RWPE2 (cell line): ENCODE data around the gene KRT222.

Experiments
- ATAC-seq: fragments of 200-7000 bp; cut with Tn5 transposase; 3 replicates; pipeline ENCODE4 v1.9.1; 2021; ENCODE audit warnings: low read depth
- DNase-seq: peaks from one replicate; pipeline ENCODE4 v3.0.0-alpha.2; 2020; ENCODE audit warnings: low spot score
- H3K27ac ChIP-seq: fragments of 450-650 bp; 2 replicates; pipeline ENCODE4 v1.5.1; 2017; ENCODE audit warnings: mild to moderate bottlenecking; ENCODE audit not compliant: poor library complexity, severe bottlenecking
- H3K27me3 ChIP-seq: fragments of 250-450 bp; sonication (Bioruptor Pico); 2 replicates; pipeline ENCODE4 v1.5.1; 2021; ENCODE audit warnings: mild to moderate bottlenecking, moderate library complexity; ENCODE audit not compliant: insufficient read depth, poor library complexity, severe bottlenecking
- H3K36me3 ChIP-seq: fragments of 250-450 bp; sonication (Bioruptor Pico); 2 replicates; pipeline ENCODE4 v1.5.1; 2020; ENCODE audit warnings: low read depth, mild to moderate bottlenecking, moderate library complexity
- H3K4me1 ChIP-seq: fragments of 250-450 bp; sonication (Bioruptor Pico); 2 replicates; pipeline ENCODE4 v1.5.1; 2021; ENCODE audit warnings: mild to moderate bottlenecking, moderate library complexity; ENCODE audit not compliant: insufficient read depth, poor library complexity, severe bottlenecking
- H3K4me3 ChIP-seq: fragments of 250-450 bp; sonication (Bioruptor Pico); 2 replicates; pipeline ENCODE4 v1.5.1; 2021; ENCODE audit warnings: mild to moderate bottlenecking, moderate library complexity; ENCODE audit not compliant: severe bottlenecking
- H3K9me3 ChIP-seq: fragments of 250-450 bp; sonication (Bioruptor Pico); 2 replicates; pipeline ENCODE4 v1.5.1; 2021; ENCODE audit warnings: mild to moderate bottlenecking, moderate library complexity; ENCODE audit not compliant: severe bottlenecking
- TF ChIP-seq, protein P1 (sequence below): fragments of 450-650 bp; IDR thresholded peaks from one replicate; pipeline ENCODE4 v1.5.1; 2017; ENCODE audit warnings: mild to moderate bottlenecking, moderate library complexity; ENCODE audit not compliant: poor library complexity, severe bottlenecking

The KRT222 gene

DNA sequence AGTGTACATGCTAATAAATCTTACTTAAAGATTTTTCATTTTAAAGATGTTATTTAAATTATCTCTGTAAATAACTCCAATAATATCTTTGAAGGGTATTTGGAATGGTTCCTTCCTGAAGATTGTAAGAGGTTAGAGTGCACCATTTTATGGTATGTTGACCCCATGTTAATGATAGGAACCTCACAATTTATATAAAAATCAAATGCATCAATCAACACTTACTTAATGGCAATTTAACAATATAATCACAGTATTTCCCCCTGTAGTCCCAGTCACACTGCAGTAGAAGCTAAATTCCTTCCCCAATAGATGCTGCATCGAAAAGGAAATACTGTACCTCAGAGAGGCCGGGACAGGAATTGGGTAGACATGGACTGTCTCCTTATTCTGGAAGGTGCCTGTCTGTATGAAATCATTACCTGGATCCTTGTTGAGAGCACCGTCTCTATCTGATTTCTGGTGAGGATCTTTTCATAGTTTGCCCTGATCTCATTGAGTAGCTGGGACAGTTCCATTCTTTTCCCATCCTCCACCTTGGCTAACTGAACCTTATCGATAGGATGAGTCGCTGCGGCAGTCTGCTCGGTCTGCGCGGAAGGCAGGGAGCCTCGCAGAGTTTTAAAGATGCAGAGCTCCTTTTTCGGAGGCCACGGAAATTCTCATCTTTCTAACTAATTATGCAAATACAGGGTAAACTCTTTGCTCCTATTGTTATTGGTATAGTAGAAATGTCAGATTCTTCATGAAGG lies at the start of gene KRT222:
Gene KRT222, minus strand, starts transcription at position 596 of the 752 bp plus-strand sequence. Its CDS starts 78 bp downstream, at position 518.
- Histone ChIP-seq H3K9me3 (no peaks in the 10 kb centered on the region), H3K27ac (no peak within 1 kb of the TSS), H3K27me3 (no peaks in the 10 kb centered on the region), H3K4me1 (no peaks in the 10 kb centered on the region), H3K36me3 (no peaks in the 10 kb centered on the region), H3K4me3 (no peak within 1 kb of the TSS)
- no peak for DNase-seq
- TF ChIP-seq, protein P1, sequence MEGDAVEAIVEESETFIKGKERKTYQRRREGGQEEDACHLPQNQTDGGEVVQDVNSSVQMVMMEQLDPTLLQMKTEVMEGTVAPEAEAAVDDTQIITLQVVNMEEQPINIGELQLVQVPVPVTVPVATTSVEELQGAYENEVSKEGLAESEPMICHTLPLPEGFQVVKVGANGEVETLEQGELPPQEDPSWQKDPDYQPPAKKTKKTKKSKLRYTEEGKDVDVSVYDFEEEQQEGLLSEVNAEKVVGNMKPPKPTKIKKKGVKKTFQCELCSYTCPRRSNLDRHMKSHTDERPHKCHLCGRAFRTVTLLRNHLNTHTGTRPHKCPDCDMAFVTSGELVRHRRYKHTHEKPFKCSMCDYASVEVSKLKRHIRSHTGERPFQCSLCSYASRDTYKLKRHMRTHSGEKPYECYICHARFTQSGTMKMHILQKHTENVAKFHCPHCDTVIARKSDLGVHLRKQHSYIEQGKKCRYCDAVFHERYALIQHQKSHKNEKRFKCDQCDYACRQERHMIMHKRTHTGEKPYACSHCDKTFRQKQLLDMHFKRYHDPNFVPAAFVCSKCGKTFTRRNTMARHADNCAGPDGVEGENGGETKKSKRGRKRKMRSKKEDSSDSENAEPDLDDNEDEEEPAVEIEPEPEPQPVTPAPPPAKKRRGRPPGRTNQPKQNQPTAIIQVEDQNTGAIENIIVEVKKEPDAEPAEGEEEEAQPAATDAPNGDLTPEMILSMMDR = no peak
- ATAC-seq = no peak

DNA sequence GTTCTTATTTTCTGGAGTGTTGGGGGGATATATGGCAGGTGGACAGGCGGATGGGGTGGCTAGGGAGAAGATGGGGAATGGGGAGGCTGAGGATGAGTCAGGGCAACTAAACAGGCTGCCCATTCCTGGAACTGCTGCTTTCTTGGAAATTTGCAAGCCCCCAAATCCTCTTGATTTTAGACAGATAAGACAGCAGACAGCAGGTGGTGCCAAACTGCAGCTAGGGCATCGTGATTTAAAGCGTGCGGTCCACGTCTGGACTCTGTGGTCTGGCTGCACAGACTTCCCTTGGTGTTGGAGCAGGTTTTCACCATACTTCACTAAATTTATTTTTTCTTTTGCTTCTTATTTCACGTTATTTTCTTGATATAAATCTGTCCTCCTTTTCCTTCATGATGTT lies 49.5 kb upstream of the KRT222 start:
- TF ChIP-seq, protein P1 = no peak
- H3K4me3 ChIP-seq = no peak overlapping the region
- no peak overlapping the region for H3K27ac ChIP-seq
- no peaks in the 10 kb centered on the region for H3K36me3 ChIP-seq
- H3K4me1 ChIP-seq = no peaks in the 10 kb centered on the region
- H3K27me3 ChIP-seq = no peaks in the 10 kb centered on the region
- ATAC-seq (no peak), DNase-seq (no peak)
- no peaks in the 10 kb centered on the region for H3K9me3 ChIP-seq

DNA sequence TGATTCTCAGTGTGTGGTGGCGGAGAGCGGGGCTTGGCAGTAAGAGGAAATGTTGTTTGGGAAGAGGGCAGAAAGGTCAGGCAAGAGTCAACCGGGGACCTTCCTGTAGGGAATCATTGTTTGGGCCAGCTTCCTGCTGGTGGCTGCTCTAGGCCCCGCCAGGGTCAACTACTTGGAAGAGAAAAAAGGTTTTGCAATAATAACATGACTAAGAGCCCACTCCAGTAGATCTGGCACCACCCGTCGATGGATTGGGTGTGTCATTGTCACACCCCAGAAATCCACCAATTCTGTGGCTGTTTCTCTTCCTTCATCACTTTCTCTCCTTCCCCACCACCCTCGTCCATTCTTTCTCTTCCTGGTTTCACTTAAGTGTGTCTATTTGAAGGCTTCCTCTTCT lies 42.8 kb upstream of the KRT222 start:
- Histone ChIP-seq H3K27ac (no peak overlapping the region), H3K4me1 (no peaks in the 10 kb centered on the region), H3K27me3 (no peaks in the 10 kb centered on the region), H3K9me3 (no peaks in the 10 kb centered on the region), H3K4me3 (no peak overlapping the region), H3K36me3 (no peaks in the 10 kb centered on the region)
- ATAC-seq = no peak
- DNase-seq = no peak
- TF ChIP-seq, protein P1 = no peak

DNA sequence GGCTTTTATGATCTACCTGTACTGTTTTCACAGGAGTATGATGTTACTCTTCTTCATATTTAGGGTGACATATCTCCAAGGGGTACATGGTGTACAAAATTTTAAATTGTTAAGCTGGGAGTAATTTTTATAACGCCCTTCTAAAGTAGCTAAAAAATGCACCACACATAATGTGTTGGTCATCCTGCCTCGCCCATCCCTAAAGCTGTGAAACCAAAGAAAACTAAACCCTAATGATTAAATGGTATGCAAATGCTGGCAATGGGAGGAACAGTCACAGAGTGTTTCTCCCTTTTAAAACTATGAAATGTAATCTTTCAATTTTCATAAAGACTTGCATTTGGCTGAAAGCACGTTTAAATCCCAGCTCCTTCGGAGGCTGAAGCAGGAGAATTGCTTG lies 40.6 kb upstream of the KRT222 start:
- Histone ChIP-seq H3K36me3 (no peaks in the 10 kb centered on the region), H3K27ac (no peak overlapping the region), H3K27me3 (no peaks in the 10 kb centered on the region), H3K4me1 (no peaks in the 10 kb centered on the region), H3K4me3 (no peak overlapping the region), H3K9me3 (no peaks in the 10 kb centered on the region)
- ATAC-seq (no peak; the same call in 2 of the 3 replicates), DNase-seq (no peak)
- TF ChIP-seq, protein P1 = no peak

DNA sequence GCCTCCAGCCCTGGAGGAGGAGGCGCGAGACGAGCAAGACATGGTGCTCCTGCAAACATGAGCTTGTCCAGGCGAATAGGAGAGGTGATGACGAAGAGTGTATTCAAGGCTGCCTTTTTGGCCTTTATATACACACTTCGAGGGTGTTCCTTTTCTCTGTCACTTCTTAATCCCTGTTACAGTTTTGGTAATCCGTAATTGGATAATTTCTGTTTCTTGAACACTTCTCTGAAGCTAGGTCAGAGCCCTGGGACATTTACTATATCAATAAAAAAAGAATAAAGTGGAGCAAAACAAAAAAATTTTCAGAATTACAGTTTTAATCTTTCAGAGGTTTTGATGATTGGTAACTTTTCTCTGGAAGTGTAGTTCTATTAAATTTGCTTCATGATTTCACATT lies 38.7 kb upstream of the KRT222 start, which contains the start of gene KRT24:
Gene KRT24, minus strand, starts transcription at position 101 of the 400 bp plus-strand sequence. Its CDS starts 59 bp downstream, at position 42.
- no peak within 1 kb of the TSS for H3K4me3 ChIP-seq
- ATAC-seq = no peak
- DNase-seq = no peak
- no peaks in the 10 kb centered on the region for H3K27me3 ChIP-seq
- H3K4me1 ChIP-seq = no peaks in the 10 kb centered on the region
- H3K36me3 ChIP-seq = no peaks in the 10 kb centered on the region
- H3K9me3 ChIP-seq = no peaks in the 10 kb centered on the region
- TF ChIP-seq, protein P1 = no peak
- H3K27ac ChIP-seq = no peak within 1 kb of the TSS
